ENCODE data around the gene OPRL1.

OPRL1 gene

GRCh38 chr20:64138276-64138815 lies 58.5 kb downstream of the OPRL1 start:
- no peak for TF ChIP-seq TAF1 (IDR thresholded peaks at IDR 0.05; ENCODE audit: borderline replicate concordance, insufficient read depth, low read length)

- TF ChIP-seq SIN3A (IDR thresholded peaks at IDR 0.05; ENCODE audit: borderline replicate concordance, insufficient read depth, low read length): no peak
- TF ChIP-seq REST (IDR thresholded peaks at IDR 0.05; ENCODE audit: insufficient read depth in 1 of 2, low read depth in 2 of 2, low read length in 2 of 2): no peak
- no peak for TF ChIP-seq POLR2AphosphoS5 (IDR thresholded peaks at IDR 0.05; ENCODE audit: low read depth, low read length)
- TF ChIP-seq TAF1 (IDR thresholded peaks at IDR 0.05; ENCODE audit: borderline replicate concordance, insufficient read depth, low read length): no peak
- TF ChIP-seq FOXP2 (optimal IDR thresholded peaks at IDR 0.05; ENCODE audit: borderline replicate concordance, extremely low read depth, extremely low read length, insufficient read depth): no peak
Measured at GRCh38 chr20:64139199-64140060, 59.5 kb downstream of the OPRL1 start.

- TF ChIP-seq SIN3A (IDR thresholded peaks at IDR 0.05; ENCODE audit: borderline replicate concordance, insufficient read depth, low read length) (no peak), REST (IDR thresholded peaks at IDR 0.05; ENCODE audit: insufficient read depth in 1 of 2, low read depth in 2 of 2, low read length in 2 of 2) (no peak), FOXP2 (optimal IDR thresholded peaks at IDR 0.05; ENCODE audit: borderline replicate concordance, extremely low read depth, extremely low read length, insufficient read depth) (no peak), POLR2AphosphoS5 (IDR thresholded peaks at IDR 0.05; ENCODE audit: low read depth, low read length) (no peak), TAF1 (IDR thresholded peaks at IDR 0.05; ENCODE audit: borderline replicate concordance, insufficient read depth, low read length) (no peak)
Measured at GRCh38 chr20:64140061-64140931, 60.4 kb downstream of the OPRL1 start.

GRCh38 chr20:64140956-64141355 lies 61.1 kb downstream of the OPRL1 start:
- TF ChIP-seq TAF1 (IDR thresholded peaks at IDR 0.05; ENCODE audit: borderline replicate concordance, insufficient read depth, low read length) (no peak), SIN3A (IDR thresholded peaks at IDR 0.05; ENCODE audit: borderline replicate concordance, insufficient read depth, low read length) (no peak), POLR2AphosphoS5 (IDR thresholded peaks at IDR 0.05; ENCODE audit: low read depth, low read length) (no peak), REST (IDR thresholded peaks at IDR 0.05; ENCODE audit: insufficient read depth in 1 of 2, low read depth in 2 of 2, low read length in 2 of 2) (no peak), FOXP2 (optimal IDR thresholded peaks at IDR 0.05; ENCODE audit: borderline replicate concordance, extremely low read depth, extremely low read length, insufficient read depth) (no peak)

DNA sequence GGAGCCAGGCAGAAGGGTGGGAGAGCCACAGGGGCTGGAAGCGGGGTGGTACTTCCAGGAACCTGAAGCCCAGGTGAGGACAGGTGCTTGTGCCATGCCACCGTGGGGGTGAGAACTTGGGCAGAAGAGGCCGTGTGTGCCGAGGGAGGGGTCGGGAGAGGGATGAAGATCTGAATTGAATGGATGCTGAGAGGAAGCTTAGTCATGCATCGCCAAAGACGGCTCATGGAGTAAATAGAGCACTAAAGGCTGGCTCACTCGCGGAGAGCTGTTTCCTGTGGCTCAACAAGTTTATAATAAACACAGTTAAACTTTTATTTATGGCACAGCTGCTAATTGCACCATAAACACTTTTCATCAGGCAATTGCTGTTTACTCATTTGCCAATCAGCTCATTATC lies 62.7 kb downstream of the OPRL1 start:
- no peak for TF ChIP-seq REST (IDR thresholded peaks at IDR 0.05; ENCODE audit: insufficient read depth in 1 of 2, low read depth in 2 of 2, low read length in 2 of 2)
- no peak for TF ChIP-seq FOXP2 (optimal IDR thresholded peaks at IDR 0.05; ENCODE audit: borderline replicate concordance, extremely low read depth, extremely low read length, insufficient read depth)
- TF ChIP-seq POLR2AphosphoS5 (IDR thresholded peaks at IDR 0.05; ENCODE audit: low read depth, low read length): no peak
- no peak for TF ChIP-seq SIN3A (IDR thresholded peaks at IDR 0.05; ENCODE audit: borderline replicate concordance, insufficient read depth, low read length)
- no peak for TF ChIP-seq TAF1 (IDR thresholded peaks at IDR 0.05; ENCODE audit: borderline replicate concordance, insufficient read depth, low read length)
